ENCODE data around the gene TELO2.

Gene TELO2

GRCh38 chr16:1528921-1529537 is 35.9 kb downstream of the TELO2 start:
- no peak for TF ChIP-seq CTCF (IDR thresholded peaks at IDR 0.05; ENCODE audit: borderline replicate concordance, insufficient read depth, low read depth, low read length)

GRCh38 chr16:1530349-1530882 is 37.3 kb downstream of the TELO2 start:
- no peak overlapping the region for H3K4me3 ChIP-seq (ENCODE audit: low read depth, low read length)
- TF ChIP-seq CTCF (IDR thresholded peaks at IDR 0.05; ENCODE audit: borderline replicate concordance, insufficient read depth, low read depth, low read length) = no peak

More at GRCh38 chr16:1528921-1529537, 35.9 kb downstream of the TELO2 start:
- H3K4me3 ChIP-seq (ENCODE audit: low read depth, low read length) = no peak overlapping the region

- no peak for TF ChIP-seq CTCF (IDR thresholded peaks at IDR 0.05; ENCODE audit: borderline replicate concordance, insufficient read depth, low read depth, low read length)
- H3K4me3 ChIP-seq (ENCODE audit: low read depth, low read length) = no peak overlapping the region
Measured at GRCh38 chr16:1530883-1531637, 37.9 kb downstream of the TELO2 start.

- no peak for TF ChIP-seq CTCF (IDR thresholded peaks at IDR 0.05; ENCODE audit: borderline replicate concordance, insufficient read depth, low read depth, low read length)
- H3K4me3 ChIP-seq (ENCODE audit: low read depth, low read length) = no peak overlapping the region
Measured at GRCh38 chr16:1531638-1531910, 38.4 kb downstream of the TELO2 start.

- no peak overlapping the region for H3K4me3 ChIP-seq (ENCODE audit: low read depth, low read length)
- no peak for TF ChIP-seq CTCF (IDR thresholded peaks at IDR 0.05; ENCODE audit: borderline replicate concordance, insufficient read depth, low read depth, low read length)
Measured at GRCh38 chr16:1532081-1532760, 39.1 kb downstream of the TELO2 start.

- no peak overlapping the region for H3K4me3 ChIP-seq (ENCODE audit: low read depth, low read length)
- no peak for TF ChIP-seq CTCF (IDR thresholded peaks at IDR 0.05; ENCODE audit: borderline replicate concordance, insufficient read depth, low read depth, low read length)
Measured at GRCh38 chr16:1532771-1533170, 39.6 kb downstream of the TELO2 start.

Measured in GM12875 (cell line).